NCI-H82 (cell line): ENCODE measurements around the gene CD99.

Experiments used
- DNase-seq: peaks from one replicate; lab custom pipeline; 2025; lab: John Stamatoyannopoulos, UW

CD99 gene, protein sequence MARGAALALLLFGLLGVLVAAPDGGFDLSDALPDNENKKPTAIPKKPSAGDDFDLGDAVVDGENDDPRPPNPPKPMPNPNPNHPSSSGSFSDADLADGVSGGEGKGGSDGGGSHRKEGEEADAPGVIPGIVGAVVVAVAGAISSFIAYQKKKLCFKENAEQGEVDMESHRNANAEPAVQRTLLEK

DNA sequence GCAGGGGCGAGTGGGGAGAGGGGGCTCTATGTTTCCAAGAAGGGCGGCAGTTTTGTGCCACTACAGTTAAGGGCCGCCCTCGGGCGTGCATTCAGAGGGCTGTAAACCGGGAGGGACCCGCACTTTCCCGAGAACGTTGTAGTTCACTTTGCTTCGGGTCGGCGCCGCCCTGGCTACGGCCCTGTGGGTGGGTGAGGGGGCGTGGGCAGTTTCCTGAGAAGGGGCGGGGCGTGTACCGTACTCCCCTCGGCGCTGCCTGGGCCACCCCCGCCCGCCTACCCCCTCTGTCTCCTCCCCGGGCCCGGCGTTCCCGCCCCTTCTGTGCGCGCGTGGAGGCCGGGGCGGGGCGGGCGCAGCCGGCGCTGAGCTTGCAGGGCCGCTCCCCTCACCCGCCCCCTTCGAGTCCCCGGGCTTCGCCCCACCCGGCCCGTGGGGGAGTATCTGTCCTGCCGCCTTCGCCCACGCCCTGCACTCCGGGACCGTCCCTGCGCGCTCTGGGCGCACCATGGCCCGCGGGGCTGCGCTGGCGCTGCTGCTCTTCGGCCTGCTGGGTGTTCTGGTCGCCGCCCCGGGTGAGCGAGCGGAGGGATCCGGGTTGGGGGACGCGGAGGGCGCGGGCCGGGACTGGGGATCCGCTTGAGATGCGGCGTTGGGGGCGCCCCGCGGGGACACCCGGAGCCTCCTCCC lies at the start of gene CD99:
Gene CD99, plus strand, starts transcription at position 440 of the 687 bp plus-strand sequence. Its CDS starts 66 bp downstream, at position 506.
- no peak for DNase-seq

DNA sequence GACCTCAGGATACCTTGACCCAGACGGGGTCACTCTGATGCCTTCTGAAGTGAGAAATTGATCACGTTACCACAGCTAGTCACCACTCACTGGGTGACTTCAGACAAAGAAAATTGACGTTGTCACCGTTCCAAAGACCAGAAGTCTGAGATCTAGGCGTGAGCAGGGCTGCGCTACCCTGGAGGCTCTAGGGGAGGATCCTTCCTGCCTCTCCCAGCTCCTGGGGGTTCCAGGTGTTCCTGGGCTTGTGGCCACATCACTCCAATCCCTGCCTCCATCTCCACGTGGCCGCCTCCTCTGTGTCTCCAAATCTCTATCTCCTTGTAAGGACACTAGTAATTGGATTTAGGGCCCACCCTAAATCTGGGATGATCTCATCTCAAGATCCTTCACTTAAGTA lies 48.9 kb upstream of the CD99 start:
- DNase-seq = no peak

DNA sequence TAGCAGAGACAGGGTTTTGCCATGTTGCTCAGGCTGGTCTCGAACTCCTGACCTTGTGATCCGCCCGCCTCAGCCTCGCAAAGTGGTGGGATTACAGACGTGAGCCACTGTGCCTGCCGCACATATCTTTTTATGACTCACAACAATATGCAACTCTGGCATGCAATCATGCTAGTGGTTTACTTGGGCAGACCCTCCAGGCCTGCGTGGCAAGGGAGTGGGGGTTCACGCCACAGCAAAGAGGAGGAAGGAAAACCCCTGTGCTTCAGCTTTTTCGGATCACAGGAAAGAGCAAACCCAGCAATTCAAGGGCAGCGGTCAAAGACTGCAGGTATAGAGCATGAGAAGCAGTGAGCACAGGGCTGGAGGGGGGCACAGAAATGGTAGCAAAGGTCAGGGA lies 48.3 kb upstream of the CD99 start:
- DNase-seq = no peak

DNA sequence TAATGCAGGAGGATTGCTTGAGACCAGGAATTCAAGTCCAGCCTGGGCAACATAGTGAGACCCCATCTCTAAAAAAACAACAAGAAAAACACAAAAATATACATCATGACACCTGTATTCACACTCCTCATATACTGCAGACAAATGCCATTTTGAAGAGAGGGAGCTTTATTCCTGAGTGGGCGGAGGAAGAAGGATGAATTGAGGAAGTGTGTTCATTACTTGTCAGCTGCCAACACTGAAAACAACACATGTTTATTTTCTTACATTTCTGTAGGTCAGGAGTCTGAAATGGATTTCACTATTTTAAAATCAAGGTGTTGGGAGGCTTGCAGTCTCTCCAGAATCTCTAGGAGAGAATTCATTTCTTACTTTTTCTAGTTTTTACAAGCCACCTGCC lies 47.2 kb upstream of the CD99 start:
- DNase-seq = no peak

DNA sequence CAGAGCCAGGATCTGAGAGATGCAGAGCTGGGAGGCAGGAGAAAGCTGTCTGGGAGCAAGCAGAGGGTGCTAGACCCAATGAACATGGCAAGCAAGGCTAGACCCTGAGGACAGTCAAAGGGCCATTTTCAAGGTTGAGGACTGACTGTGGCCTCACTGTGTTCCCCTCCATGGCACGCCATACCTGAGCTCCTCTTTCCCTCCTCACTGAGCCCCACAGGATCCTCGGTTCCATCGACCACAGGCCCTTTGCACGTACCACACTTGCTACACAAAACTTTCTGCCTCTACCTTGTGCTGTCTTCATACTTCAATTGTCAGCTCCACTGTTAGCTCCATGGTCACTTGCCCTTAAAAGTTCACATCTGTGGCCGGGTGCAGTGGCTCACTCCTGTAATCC lies 45.5 kb upstream of the CD99 start:
- no peak for DNase-seq

DNA sequence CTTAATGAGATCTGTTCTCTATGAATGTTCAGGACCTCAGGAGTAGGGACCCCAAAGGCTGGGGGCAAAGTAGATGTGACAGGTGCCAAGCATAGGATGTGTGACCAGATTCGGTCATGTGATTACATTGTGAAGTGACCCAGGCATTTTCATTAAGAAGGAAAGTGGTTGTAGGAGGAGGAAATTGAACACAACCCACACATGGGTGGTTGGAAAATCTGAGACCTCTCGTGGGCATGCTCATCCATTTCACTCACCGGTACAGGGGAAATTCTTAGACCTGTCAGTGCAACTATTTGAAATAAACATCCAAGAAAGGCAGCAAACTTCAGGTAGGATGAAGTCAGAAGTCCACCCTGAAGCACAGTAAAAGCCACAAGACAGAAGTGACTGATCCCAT lies 43.5 kb upstream of the CD99 start:
- DNase-seq = no peak

DNA sequence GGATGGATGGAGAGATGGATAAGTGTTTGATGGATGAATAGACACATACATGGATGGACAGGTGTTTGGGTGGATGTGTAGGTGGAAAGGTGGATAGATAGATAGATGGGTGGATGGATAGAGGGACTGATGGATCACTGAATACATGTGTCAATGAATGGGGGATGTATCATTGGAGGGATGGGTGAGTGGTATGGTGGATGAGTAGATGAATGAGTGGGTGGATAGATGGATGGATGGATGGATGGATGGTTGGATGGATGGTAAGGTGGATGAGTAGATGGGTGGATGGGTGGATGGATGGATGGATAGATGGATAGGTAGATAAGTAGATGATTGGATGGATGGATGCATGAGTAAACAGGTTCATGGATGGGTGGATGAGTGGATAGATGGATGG lies 41.1 kb upstream of the CD99 start:
- DNase-seq = no peak

DNA sequence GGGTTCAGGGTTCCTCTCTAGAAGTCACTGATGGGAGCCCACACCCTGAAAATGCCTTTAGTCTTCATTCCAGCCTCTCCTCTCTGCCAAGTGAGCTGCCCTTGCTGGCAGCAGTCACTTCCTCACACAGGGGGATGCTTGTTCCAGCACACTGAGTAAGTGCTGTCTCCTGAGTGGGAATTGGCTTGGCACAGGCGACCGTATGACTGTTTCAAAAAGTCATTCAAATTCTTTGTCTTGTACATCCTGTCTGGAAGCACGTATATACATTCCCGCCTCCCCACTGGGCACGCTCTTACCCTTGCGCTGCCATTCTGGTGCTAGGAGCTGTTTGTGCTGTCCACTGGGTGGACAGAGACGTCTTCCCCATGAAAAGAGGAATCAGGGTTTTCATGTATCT lies 40.2 kb upstream of the CD99 start:
- DNase-seq = no peak

DNA sequence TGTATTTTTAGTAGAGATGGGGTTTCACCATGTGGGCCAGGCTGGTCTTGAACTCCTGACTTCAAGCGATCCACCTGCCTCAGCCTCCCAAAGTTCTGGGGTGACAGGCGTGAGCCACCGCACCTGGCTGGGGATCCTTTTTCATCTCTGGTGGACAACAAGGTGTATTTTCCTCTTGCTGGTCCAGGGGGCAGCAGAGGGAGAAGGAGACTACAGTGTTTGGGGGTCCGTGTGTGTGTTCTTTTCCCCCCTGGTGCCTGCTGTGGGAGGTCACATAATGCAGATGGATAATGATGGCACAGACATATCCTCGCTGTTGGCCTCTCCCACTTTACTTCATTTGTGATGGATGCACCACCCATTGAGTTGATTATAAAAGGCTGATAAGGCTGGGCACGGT lies 39.0 kb upstream of the CD99 start:
- no peak for DNase-seq

DNA sequence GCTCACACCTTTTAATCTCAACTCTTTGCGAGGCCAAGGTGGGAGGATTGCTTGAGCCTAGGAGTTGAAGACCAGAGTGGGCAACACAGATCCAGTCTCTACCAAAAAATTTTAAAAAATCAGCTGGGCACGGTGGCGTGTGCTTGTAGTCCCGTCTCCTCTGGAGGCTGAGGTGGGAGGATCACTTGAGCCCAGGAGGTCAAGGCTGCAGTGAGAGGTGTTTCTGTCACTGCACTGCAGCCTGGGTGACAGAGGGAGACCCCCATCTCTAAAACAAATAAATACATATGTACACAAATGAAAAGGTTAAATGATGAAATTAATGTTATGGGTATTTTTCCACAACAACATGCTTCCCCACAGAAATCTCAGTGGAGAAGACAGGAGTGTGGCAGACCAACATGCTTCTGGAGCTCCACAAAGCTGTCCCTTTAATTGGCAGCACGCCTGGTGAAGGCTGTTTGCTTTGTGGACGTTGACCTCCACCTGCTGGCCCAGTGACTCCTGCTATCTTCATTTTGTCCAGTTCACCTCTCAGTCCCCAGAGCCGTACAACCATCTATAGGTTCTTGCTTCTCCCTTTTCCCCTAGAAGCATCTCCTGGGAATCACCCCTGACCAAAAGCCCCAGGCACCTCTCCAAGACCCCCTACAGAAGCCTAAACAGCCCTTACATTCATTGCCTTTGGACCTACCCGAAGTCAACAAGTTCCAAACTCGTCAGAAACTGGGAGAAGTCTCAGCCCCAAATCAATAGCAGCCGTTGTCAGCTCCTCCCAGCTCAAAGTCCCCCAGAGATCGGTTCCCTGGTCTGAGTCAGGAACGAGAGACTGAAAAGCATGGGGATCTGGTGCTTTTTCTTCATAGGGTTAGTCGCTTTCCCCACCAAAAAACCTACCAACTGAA lies 36.4 kb upstream of the CD99 start:
- no peak for DNase-seq

DNA sequence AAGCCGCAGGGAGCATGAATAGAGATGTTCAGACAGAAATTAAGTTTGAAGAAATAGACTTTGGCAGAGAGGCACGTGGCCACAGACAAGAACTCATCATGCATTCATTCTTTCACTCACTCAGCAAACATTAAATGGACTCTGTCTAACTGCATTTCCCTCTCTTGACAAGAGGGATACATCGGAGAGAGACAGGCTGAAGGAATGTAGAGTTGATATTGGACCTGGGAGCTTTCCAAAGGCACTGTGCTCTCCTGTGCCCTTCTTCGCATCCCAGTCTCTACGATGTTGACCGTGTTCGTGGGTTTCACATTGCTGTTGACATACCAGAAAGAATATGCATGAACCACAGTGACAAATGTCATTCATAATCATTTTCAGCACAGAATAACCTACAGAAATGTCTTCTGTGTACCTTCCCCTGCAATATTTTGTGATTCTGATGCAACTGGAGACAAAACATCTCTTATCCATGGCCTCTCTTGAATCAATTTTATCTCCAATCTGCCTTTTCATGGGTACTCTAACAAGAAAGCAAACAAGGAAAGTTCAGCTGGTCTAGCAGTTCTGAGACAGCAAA lies 34.7 kb upstream of the CD99 start:
- no peak for DNase-seq

DNA sequence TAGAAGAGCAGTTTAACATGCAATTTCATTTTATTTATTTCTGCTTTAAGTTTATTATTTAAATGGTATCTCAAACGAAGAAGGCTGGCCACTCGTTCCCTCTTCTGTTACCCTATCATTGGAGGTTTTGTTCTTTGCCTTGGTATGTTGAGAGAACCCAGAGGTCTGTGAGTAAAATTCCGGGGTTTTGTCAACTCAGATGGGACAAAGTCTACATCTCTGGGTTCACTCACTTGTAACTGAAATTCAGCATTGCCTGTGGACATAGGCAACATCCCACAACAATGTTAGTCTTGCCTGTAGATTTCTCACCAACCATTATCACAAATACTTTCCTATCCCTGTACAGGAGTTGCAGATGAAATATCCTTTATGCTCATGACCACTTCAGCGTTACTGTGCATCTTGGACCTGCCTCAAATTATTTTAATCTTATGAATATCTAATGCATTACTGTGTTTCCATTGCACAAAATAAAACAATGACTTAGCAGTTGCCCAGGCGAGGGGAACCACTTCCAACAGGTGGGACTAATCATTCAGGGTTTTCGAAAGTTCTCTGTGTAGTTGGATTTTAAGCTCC lies 33.5 kb upstream of the CD99 start:
- no peak for DNase-seq

DNA sequence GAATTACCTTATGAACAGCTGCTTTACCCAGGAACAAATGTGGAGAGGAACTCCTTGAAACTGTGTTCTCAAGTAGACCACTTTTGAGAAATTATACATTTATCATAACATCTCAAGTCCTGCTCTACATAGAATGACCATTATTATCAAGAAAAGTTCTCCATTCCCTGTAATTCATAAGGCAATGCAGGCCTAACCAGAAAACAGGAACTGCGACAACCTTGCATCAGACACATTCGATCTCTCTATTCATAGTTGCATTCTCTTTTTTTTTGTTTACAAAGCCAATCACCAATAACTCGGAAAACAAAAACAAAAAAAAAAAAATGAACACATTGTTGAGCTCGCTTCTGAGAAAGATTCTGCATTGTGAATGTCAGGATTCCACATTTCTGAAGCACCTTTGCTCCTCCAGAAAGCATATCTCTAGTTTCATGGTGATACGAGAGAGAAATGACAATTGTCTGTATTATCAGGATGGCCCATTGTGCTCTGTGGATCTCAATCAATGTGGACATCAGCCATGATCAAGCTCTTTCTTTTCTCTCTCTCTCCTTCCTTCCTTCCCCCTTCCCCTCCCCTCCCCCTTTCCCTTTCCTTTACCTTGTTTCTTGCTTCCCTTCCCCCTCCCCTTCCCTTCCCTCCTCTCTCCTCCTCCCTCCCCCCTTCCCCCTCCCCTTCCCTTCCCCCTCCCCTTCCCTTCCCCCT lies 32.4 kb upstream of the CD99 start:
- DNase-seq = no peak

DNA sequence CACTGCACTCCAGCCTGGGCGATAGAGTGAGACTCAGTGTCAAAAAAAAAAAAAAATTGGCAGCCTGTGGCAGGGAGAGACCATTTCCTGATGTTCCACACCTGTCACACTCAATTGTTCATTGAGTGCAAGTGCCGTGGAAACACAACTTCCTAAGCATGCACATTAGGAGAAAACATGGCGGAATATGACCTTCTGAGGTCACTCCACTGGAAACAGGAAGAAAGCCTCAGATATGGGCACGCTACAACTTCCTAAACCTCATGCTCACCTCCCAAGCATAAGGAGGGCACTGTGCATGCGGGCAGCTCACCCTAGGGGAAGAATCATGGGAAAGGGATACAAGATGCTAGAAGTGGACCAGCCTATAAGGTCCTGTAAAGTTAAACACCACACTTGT lies 28.5 kb upstream of the CD99 start:
- DNase-seq = no peak

DNA sequence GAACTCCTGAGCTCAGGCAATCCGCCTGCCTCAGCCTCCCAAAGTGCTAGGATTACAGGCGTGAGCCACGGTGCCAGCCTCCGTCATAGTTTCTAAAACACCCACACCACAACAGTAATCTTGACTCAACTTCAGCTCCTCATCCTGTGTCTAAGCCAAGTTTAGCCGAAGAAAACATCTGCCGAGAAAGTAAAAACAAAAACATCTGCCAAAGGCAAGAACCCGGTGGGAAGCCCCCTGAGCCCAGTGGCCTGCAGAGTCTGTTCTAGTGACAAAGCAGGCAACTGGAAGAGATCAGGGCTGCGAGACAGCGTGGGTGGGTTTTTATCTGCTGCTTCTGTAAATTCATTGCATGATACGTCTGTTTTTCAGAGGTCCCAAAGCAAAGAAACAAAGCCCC lies 26.6 kb upstream of the CD99 start:
- no peak for DNase-seq

DNA sequence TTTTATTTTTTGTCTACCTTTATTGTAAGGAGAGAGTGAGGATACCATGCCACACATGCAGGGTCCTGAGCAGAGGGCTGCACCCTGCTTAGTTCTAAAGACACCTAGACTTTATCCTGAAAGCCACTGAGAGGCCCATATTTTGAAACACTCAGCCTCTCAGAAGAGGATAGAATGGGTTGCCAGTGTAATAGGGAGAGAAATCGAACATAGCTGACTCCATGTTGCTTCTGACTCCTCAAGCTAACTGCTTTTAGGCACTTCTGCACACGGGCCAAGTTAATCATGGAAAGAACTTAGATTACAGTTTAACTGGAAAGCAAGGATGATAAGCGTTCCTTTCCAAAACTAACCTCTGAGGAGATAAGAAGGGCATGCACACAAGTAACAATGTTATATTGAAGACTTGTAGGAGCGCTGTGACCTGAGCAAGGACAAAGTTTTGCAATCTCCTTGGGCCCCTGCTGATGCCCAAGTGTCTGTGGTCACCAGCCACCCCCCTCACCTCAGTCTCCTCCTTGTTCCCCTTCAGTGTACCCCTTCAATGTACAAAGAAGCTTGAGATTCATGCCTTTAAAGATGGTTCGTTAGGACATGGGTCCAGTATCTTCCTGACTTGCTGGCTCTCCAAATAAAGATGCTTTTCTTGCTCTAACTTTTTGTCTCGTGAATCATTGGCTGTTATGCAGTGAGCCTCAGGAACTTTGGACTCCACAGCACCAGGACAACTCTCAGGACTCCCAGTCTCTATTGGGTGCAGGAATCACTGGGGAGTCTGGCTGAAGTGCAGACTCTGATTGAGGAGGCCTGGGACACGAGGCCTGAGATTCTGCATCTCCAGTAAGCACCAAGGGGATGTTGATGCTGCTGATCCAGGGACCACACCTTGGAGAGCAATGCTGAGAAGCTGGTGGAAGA lies 25.4 kb upstream of the CD99 start:
- DNase-seq = no peak

DNA sequence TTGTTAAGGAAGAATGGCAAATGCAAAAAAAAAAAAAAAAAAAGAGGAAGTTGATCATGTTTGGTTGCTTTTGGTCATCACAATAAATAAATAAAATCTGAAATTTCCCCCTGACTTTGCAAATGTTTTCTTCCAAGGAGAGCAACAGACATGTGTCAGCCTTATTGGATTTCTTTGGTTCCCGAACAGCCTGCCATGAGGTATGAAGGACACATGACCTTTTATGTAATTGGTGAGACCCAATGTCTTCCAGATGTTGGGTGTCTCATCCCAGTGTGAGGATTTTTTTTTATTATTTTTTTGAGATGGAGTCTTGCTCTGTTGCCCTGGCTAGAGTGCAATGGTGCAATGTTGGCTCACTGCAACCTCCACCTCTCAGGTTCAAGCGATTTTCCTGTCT lies 24.6 kb upstream of the CD99 start:
- no peak for DNase-seq

DNA sequence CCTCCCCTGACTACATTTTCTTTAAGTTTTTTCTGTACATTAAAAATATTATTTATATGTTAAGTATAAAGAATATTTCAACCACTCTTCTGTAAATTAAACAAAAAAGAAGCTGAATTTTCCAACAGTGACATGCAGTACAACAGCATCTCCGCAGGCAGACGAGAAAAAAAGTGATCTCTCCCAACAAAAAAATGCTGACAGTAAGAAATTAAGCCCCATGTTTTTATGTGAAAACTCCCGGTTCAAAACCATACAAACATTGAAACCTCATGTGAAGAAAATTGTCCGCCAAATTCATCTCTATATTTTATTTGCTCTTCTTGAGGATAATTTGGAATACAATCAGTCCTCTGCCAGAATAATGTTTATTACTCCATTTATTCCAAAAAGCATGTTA lies 20.1 kb upstream of the CD99 start:
- no peak for DNase-seq

DNA sequence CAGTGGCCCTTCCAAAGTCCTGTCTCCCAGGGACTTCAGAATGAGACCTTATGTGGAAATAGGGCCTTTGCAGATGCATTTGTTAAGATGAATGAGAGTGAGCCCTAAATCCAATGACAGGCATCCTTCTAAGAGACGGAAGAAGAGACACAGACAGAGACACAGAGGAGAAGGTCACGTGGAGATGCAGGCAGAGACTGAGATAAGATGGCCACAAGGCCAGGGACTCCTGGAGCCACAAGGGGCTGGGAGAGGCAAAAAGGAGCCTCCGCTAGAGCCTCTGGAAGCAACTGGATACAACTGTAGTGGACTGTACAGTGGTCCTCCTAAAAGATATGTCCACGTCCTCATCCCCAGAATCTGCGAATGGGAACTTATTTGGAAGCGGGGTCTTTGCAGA lies 19.0 kb upstream of the CD99 start:
- DNase-seq = no peak

DNA sequence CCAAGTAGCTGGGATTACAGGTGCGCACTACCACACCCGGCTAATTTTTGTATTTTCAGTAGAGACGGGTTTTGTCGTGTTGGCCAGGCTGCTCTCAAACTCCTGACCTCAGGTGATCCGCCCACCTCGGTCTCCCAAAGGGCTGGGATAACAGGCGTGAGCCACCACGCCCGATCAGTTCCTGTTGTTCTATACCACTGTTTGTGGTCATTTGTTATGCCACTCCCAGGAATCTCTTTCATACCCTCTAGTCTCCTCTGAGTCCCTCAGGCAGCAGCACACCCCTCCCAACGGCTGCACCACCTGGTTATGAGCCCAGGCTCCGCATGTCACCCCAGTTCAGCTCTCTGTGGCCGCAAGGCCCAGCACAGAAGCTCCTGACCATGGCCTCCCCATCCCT lies 17.5 kb upstream of the CD99 start:
- DNase-seq = no peak
